Glomerular visceral epithelial cell (primary cell): ENCODE measurements around the gene UQCC3.
"Not testable (repeated sequence)": the region's sequence is repeated elsewhere in the genome, so short reads cannot be mapped to it uniquely, and the experiment has no call there.

Experiments used
- DNase-seq: peaks from one replicate; pipeline ENCODE4 v3.0.0-alpha.2; 2016; ENCODE audit errors: extremely low spot score

Gene UQCC3

GRCh38 chr11:62702246-62702645, 30.8 kb downstream of the UQCC3 start:
- DNase-seq, result no peak

- DNase-seq, result not testable (repeated sequence)
Measured at GRCh38 chr11:62703921-62704320, 32.4 kb downstream of the UQCC3 start.

GRCh38 chr11:62705413-62705812, 33.9 kb downstream of the UQCC3 start:
- no peak for DNase-seq

- DNase-seq, result peak; percentile 95
Measured at GRCh38 chr11:62705880-62706849, 34.7 kb downstream of the UQCC3 start.

GRCh38 chr11:62706850-62707247, 35.4 kb downstream of the UQCC3 start:
- no peak for DNase-seq

GRCh38 chr11:62707277-62707861, 35.9 kb downstream of the UQCC3 start, which contains the start of the genes BSCL2 and GNG3:
Gene BSCL2 (minus strand): TSS chr11:62707424. CDS start chr11:62707195, 229 bp downstream.
Gene GNG3 (plus strand): TSS chr11:62707676. CDS start chr11:62708296, 620 bp downstream.
- DNase-seq, result no peak

- no peak for DNase-seq
Measured at GRCh38 chr11:62708392-62708791, 36.9 kb downstream of the UQCC3 start.

- DNase-seq, result no peak
Measured at GRCh38 chr11:62708793-62709192, 37.3 kb downstream of the UQCC3 start.

GRCh38 chr11:62709247-62710000, 38.0 kb downstream of the UQCC3 start:
- peak; percentile 69 for DNase-seq

GRCh38 chr11:62710001-62710345, 38.5 kb downstream of the UQCC3 start:
- no peak for DNase-seq

- no peak for DNase-seq
Measured at GRCh38 chr11:62712276-62712812, 40.9 kb downstream of the UQCC3 start.

- DNase-seq, result no peak
Measured at GRCh38 chr11:62712861-62713260, 41.4 kb downstream of the UQCC3 start.

GRCh38 chr11:62713343-62713742, 41.9 kb downstream of the UQCC3 start:
- peak; percentile 53 for DNase-seq

- DNase-seq, result no peak
Measured at GRCh38 chr11:62715150-62716130, 44.0 kb downstream of the UQCC3 start.

- DNase-seq, result no peak
Measured at GRCh38 chr11:62716206-62716605, 44.7 kb downstream of the UQCC3 start.

GRCh38 chr11:62716816-62717215, 45.3 kb downstream of the UQCC3 start:
- DNase-seq, result no peak

- no peak for DNase-seq
Measured at GRCh38 chr11:62719302-62719978, 48.0 kb downstream of the UQCC3 start.

- no peak for DNase-seq
Measured at GRCh38 chr11:62721994-62722393, 50.5 kb downstream of the UQCC3 start.
